ENCODE data around the gene MGAT4A. TPM values are rescaled to one million over a fixed set of nuclear protein-coding genes. Genes with fewer than 3 reads are reported as not detected.
"Not testable (repeated sequence)": the region's sequence is repeated elsewhere in the genome, so short reads cannot be mapped to it uniquely, and the experiment has no call there.

The MGAT4A gene
- total RNA-seq, 1 donor from 2014 or later, result 12.2 TPM

DNA sequence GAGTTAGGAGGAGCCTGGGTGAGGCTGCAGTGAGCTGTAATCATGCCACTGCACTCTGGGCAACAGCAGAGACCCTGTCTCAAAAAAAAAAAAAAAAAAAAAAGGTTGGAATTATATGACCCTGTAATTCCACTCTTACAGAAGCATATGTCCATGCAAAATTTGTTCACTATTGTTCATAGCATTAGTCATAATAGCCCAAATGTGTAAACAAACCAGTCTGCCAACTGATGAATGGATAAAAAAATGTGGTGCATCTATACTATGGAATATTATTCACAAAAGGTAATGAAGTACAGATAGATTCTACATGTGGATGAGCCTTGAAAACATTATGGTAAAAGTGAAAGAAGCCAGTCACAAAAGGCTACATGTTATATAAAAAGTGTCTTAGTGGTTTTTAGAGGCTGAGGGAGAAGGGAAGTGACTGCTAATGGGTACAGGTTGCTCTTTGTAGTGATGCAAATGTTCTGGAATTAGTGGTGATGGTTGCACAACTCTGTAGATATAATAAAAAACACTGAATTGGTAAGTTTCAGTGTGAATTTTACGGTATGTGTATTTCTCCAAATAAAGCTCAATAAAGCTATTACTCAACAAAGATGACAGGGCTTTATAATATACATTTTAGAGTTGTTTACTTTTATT lies 132.0 kb downstream of the MGAT4A start:
- Mint-ChIP-seq H3K27ac (ENCODE audit: unreplicated experiment) (no peak overlapping the region), H3K4me1 (no peaks in the 10 kb centered on the region), H3K9me3 (peaks cover 2% of the 10 kb centered on the region), H3K36me3 (ENCODE audit: low read depth) (peaks cover 16% of the 10 kb centered on the region), H3K4me3 (no peak overlapping the region), H3K27me3 (ENCODE audit: low read depth) (no peaks in the 10 kb centered on the region)
- TF ChIP-seq, protein P1, sequence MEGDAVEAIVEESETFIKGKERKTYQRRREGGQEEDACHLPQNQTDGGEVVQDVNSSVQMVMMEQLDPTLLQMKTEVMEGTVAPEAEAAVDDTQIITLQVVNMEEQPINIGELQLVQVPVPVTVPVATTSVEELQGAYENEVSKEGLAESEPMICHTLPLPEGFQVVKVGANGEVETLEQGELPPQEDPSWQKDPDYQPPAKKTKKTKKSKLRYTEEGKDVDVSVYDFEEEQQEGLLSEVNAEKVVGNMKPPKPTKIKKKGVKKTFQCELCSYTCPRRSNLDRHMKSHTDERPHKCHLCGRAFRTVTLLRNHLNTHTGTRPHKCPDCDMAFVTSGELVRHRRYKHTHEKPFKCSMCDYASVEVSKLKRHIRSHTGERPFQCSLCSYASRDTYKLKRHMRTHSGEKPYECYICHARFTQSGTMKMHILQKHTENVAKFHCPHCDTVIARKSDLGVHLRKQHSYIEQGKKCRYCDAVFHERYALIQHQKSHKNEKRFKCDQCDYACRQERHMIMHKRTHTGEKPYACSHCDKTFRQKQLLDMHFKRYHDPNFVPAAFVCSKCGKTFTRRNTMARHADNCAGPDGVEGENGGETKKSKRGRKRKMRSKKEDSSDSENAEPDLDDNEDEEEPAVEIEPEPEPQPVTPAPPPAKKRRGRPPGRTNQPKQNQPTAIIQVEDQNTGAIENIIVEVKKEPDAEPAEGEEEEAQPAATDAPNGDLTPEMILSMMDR (conservative IDR thresholded peaks at IDR 0.05), result no peak
- DNase-seq (ENCODE audit: low read depth, low spot score), result no peak

DNA sequence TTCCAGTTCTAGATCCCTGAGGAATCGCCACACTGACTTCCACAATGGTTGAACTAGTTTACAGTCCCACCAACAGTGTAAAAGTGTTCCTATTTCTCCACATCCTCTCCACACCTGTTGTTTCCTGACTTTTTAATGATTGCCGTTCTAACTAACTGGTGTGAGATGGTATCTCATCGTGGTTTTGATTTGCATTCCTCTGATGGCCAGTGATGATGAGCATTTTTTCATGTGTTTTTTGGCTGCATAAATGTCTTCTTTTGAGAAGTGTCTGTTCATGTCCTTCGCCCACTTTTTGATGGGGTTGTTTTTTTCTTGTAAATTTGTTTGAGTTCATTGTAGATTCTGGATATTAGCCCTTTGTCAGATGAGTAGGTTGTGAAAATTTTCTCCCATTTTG lies 136.3 kb downstream of the MGAT4A start:
- not testable (repeated sequence) for DNase-seq (ENCODE audit: low read depth, low spot score); H3K4me1 Mint-ChIP-seq; H3K4me3 Mint-ChIP-seq; H3K27ac Mint-ChIP-seq (ENCODE audit: unreplicated experiment); H3K27me3 Mint-ChIP-seq (ENCODE audit: low read depth); H3K9me3 Mint-ChIP-seq
- H3K36me3 Mint-ChIP-seq (ENCODE audit: low read depth), result peaks cover 23% of the 10 kb centered on the region

DNA sequence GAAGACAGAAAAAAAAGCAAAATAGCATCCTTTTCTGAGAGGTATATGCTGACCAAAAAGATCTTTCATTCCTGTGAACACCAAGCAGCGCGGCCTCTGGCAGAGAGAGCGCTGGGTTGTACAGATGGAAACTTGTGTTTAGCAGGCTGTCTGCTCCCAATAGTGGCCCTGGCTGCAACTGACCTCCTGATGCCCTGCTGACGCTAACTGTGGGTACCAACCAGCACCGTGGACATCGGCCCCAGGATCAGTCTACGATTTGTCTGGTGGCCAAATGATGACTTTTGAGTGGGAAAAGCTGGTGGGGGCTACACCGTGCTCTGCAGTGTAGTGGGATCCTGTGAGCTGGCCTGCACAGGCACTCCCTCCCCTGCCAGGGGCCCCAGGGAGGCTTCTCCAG lies 138.4 kb downstream of the MGAT4A start:
- Mint-ChIP-seq H3K9me3 (peaks cover 3% of the 10 kb centered on the region), H3K27me3 (ENCODE audit: low read depth) (no peaks in the 10 kb centered on the region), H3K4me1 (no peaks in the 10 kb centered on the region), H3K4me3 (no peak overlapping the region), H3K36me3 (ENCODE audit: low read depth) (peaks cover 20% of the 10 kb centered on the region), H3K27ac (ENCODE audit: unreplicated experiment) (no peak overlapping the region)
- TF ChIP-seq, protein P1 (conservative IDR thresholded peaks at IDR 0.05), result no peak
- no peak for DNase-seq (ENCODE audit: low read depth, low spot score)

DNA sequence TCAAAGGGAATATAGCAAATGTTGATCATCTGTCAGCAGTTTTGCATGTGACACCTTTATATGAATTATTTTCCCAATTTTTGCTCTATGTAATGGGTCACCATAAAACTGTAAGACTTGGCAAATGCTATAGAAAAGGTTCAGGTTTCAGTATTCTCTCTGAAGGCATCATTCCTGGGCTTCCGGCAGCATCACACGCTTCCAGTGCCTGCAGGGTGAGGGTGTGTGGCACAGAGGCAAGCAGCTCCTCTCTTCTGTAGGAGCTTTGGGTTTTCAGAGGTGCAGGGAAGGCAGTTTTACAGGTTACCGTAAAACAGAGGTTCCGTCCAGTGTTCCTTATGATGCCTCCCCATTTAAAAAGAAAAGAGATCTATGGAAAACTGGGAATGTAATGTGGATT lies 141.4 kb downstream of the MGAT4A start:
- no peak for DNase-seq (ENCODE audit: low read depth, low spot score)
- no peaks in the 10 kb centered on the region for H3K27me3 Mint-ChIP-seq (ENCODE audit: low read depth)
- peaks cover 11% of the 10 kb centered on the region for H3K36me3 Mint-ChIP-seq (ENCODE audit: low read depth)
- no peak overlapping the region for H3K27ac Mint-ChIP-seq (ENCODE audit: unreplicated experiment)
- no peaks in the 10 kb centered on the region for H3K4me1 Mint-ChIP-seq
- H3K4me3 Mint-ChIP-seq, result no peak overlapping the region
- TF ChIP-seq, protein P1 (conservative IDR thresholded peaks at IDR 0.05), result no peak
- peaks cover 3% of the 10 kb centered on the region for H3K9me3 Mint-ChIP-seq

DNA sequence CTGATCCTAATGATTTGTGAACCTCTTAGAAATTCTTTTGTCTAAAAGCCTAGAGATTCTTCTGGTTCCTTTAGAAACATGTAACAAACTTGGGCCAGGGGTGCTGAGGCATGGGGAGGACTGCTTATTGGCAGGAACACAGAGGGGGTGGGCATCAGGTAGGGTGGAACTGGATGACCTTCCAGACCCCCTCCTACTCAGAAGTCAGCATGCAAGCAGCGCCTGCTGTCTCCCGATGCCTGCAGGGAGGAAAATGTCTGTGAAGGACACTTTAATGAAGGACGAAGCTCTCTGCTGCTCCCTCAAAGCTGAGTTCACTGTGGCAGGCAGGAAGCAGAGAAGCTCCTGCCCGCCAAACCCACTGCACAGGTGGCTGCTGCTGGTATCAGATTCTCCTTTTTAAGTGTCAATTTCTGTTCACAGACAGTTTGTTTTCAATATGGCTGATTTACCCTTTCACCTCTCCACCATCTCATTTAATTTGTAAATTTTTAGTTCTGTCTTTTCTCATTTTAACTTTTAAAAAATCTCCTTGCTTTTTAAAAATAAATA lies 142.0 kb downstream of the MGAT4A start:
- TF ChIP-seq, protein P1 (conservative IDR thresholded peaks at IDR 0.05), result no peak
- no peak for DNase-seq (ENCODE audit: low read depth, low spot score)
- peaks cover 1% of the 10 kb centered on the region for H3K9me3 Mint-ChIP-seq
- no peaks in the 10 kb centered on the region for H3K27me3 Mint-ChIP-seq (ENCODE audit: low read depth)
- no peaks in the 10 kb centered on the region for H3K4me1 Mint-ChIP-seq
- no peak overlapping the region for H3K4me3 Mint-ChIP-seq
- H3K36me3 Mint-ChIP-seq (ENCODE audit: low read depth), result peaks cover 8% of the 10 kb centered on the region
- no peak overlapping the region for H3K27ac Mint-ChIP-seq (ENCODE audit: unreplicated experiment)

DNA sequence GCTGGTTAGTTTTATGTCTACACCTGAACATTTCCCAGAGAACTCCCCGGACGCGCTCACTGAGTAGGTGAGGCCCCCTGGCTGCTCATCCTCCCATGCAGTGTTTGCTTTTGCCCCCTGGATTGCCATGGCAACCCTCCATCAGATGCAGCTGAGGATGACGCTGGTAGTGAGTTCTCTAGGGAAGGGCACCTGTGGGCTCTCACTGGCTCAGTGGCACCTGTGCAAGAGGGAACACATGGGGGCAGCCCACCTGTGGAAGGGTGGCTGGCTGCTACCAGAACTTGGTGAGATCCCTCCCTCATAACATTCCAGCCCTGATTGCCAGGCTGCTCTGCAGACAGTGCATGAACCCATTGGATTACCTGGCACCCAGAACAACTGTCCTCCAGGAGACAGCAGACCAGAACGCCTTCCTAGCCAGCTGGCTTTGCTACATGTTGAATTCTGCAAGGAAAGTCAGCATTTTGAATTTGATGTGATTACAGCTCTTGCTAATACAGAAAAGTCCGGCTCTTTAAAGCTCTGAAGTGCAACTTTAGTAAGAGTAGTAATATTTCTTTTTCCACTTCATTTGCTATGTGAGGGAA lies 144.3 kb downstream of the MGAT4A start:
- H3K27ac Mint-ChIP-seq (ENCODE audit: unreplicated experiment), result no peak overlapping the region
- no peaks in the 10 kb centered on the region for H3K27me3 Mint-ChIP-seq (ENCODE audit: low read depth)
- H3K4me3 Mint-ChIP-seq, result no peak overlapping the region
- no peaks in the 10 kb centered on the region for H3K9me3 Mint-ChIP-seq
- no peaks in the 10 kb centered on the region for H3K4me1 Mint-ChIP-seq
- TF ChIP-seq, protein P1 (conservative IDR thresholded peaks at IDR 0.05), result no peak
- no peaks in the 10 kb centered on the region for H3K36me3 Mint-ChIP-seq (ENCODE audit: low read depth)
- no peak for DNase-seq (ENCODE audit: low read depth, low spot score)
